ENCODE results near the gene CYGB.

DNA sequence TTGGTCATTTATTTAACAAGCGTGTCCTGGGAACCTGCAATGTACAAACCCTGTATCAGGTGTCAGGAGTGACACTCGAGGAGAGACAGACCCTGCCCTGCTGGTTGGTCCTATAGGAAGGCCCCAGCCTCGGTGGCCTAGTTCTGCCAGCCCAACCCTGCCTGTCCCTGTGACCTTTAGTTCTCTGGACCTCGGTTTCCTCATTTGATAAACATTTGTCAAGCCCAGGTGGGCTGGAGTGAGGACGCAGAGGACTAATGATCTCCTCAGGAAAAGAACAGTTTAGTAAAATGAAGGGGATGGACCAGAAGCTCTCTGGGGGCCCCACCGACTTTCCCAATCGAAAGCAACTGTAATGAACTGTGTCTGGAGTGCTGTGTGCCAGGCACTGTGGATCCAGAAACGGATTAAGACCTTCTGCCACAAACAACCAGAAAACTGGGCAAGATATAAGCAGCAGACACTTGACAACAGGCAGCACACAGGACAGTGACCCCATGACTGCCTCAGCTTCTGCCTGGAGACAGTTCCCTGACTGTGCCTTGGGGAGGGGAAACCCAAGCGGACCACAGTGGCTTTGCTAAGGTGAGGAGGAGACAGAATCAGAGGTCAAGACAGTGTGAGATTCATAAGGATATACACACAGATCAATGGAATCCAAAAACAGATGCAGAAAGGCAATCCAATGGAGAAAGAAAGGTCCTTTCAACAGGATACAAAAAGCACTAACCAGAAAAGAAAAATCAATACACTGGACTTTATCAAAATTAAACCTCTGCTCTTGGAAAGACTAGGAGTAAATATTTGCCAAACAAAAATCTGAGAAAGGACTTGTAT is 11.1 kb upstream of the CYGB start:
- TF ChIP-seq, protein P1, sequence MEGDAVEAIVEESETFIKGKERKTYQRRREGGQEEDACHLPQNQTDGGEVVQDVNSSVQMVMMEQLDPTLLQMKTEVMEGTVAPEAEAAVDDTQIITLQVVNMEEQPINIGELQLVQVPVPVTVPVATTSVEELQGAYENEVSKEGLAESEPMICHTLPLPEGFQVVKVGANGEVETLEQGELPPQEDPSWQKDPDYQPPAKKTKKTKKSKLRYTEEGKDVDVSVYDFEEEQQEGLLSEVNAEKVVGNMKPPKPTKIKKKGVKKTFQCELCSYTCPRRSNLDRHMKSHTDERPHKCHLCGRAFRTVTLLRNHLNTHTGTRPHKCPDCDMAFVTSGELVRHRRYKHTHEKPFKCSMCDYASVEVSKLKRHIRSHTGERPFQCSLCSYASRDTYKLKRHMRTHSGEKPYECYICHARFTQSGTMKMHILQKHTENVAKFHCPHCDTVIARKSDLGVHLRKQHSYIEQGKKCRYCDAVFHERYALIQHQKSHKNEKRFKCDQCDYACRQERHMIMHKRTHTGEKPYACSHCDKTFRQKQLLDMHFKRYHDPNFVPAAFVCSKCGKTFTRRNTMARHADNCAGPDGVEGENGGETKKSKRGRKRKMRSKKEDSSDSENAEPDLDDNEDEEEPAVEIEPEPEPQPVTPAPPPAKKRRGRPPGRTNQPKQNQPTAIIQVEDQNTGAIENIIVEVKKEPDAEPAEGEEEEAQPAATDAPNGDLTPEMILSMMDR (IDR thresholded peaks at IDR 0.05; ENCODE audit: insufficient read depth, low read length, poor library complexity, severe bottlenecking): no peak
- TF ChIP-seq EZH2phosphoT487 (conservative IDR thresholded peaks at IDR 0.05; ENCODE audit: low read length): no peak
